AG04449 (cell line): ENCODE data around the gene KCNAB3.

Experiments
- CTCF ChIA-PET: fragments of 350-600 bp; formaldehyde crosslinking; extraction: SDS; loops from one replicate; lab custom pipeline; 2021; ENCODE audit warnings: antibody characterized with exemption; lab: Yijun Ruan, JAX
- POLR2A ChIA-PET: fragments of 400-600, 350-600 bp; formaldehyde crosslinking; extraction: SDS; loops from one replicate; lab custom pipeline; 2020; ENCODE audit warnings: antibody characterized with exemption, inconsistent platforms; lab: Yijun Ruan, JAX
- DNase-seq: peaks from one replicate; pipeline ENCODE4 v3.0.0-alpha.2; 2010; ENCODE audit warnings: low read depth, low spot score
- H3K4me3 ChIP-seq: 2 replicates; pipeline ENCODE4 v1.5.1; 2011; ENCODE audit warnings: low read depth, mild to moderate bottlenecking, control low read depth, low read length
- TF ChIP-seq, protein P1 (sequence below): IDR thresholded peaks from one replicate; pipeline ENCODE4 v1.5.1; 2011; ENCODE audit warnings: mild to moderate bottlenecking, moderate library complexity, low read length, control low read depth, inconsistent platforms; ENCODE audit not compliant: insufficient read depth; ENCODE audit errors: missing control alignments

The KCNAB3 gene

DNA sequence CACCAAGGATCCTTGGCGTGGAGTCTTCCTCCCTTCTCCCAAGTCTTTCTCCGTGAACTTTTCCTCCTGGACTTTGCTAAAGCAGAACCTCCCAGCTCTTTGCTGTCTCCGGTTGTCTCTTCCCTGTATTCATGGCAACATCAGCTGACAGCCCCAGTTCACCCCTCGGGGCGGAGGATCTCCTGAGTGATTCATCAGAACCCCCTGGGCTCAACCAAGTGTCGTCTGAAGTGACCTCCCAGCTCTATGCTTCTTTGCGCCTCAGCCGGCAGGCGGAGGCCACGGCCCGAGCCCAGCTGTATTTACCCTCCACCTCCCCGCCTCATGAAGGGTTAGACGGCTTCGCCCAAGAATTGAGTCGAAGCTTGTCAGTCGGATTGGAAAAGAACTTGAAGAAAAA lies 3.3 kb upstream of the KCNAB3 start:
- TF ChIP-seq, protein P1, sequence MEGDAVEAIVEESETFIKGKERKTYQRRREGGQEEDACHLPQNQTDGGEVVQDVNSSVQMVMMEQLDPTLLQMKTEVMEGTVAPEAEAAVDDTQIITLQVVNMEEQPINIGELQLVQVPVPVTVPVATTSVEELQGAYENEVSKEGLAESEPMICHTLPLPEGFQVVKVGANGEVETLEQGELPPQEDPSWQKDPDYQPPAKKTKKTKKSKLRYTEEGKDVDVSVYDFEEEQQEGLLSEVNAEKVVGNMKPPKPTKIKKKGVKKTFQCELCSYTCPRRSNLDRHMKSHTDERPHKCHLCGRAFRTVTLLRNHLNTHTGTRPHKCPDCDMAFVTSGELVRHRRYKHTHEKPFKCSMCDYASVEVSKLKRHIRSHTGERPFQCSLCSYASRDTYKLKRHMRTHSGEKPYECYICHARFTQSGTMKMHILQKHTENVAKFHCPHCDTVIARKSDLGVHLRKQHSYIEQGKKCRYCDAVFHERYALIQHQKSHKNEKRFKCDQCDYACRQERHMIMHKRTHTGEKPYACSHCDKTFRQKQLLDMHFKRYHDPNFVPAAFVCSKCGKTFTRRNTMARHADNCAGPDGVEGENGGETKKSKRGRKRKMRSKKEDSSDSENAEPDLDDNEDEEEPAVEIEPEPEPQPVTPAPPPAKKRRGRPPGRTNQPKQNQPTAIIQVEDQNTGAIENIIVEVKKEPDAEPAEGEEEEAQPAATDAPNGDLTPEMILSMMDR: peak; percentile 35
- peak overlapping the region; percentile 100 for H3K4me3 ChIP-seq
- no peak for DNase-seq
- CTCF ChIA-PET: interaction anchor here (0.6 to 16.0 kb wide), 22 partner anchors 8 to 189 kb away, joined by 3 to 173 read pairs (median 4); partner anchors contain the start of gene NAA38
- POLR2A ChIA-PET: interaction anchor here (1.3 to 3.2 kb wide), 3 partner anchors 16 to 57 kb away, joined by 3 to 23 read pairs (median 5); partner anchors contain the start of gene RNF227

DNA sequence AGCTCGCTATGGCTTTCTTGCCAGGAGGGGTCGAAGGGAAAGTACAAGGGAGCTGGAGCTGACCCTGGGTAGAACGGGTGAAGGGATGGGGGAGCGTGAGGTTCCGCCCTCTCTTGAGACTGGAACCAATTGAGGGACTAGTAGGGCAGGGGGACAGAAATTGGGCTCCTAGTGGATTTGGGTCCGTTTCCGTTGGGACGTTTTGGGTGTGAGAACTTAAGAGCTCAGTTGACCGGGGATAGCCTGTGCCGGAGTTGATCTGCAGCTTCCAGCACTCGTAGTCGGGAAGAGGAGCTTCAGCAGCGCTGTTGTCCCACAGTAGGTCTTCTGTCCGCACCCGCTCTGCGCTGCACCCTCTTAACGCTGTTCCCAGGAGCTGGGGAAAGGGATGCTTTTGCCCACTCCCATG lies 2.8 kb upstream of the KCNAB3 start:
- CTCF ChIA-PET: interaction anchor here (0.6 to 16.0 kb wide), 21 partner anchors 8 to 189 kb away, joined by 3 to 173 read pairs (median 4); partner anchors contain the start of gene NAA38
- DNase-seq: no peak
- POLR2A ChIA-PET: interaction anchor here (1.3 to 3.2 kb wide), 3 partner anchors 16 to 58 kb away, joined by 3 to 23 read pairs (median 5); partner anchors contain the start of gene RNF227
- peak overlapping the region; percentile 100 for H3K4me3 ChIP-seq
- TF ChIP-seq, protein P1: no peak

DNA sequence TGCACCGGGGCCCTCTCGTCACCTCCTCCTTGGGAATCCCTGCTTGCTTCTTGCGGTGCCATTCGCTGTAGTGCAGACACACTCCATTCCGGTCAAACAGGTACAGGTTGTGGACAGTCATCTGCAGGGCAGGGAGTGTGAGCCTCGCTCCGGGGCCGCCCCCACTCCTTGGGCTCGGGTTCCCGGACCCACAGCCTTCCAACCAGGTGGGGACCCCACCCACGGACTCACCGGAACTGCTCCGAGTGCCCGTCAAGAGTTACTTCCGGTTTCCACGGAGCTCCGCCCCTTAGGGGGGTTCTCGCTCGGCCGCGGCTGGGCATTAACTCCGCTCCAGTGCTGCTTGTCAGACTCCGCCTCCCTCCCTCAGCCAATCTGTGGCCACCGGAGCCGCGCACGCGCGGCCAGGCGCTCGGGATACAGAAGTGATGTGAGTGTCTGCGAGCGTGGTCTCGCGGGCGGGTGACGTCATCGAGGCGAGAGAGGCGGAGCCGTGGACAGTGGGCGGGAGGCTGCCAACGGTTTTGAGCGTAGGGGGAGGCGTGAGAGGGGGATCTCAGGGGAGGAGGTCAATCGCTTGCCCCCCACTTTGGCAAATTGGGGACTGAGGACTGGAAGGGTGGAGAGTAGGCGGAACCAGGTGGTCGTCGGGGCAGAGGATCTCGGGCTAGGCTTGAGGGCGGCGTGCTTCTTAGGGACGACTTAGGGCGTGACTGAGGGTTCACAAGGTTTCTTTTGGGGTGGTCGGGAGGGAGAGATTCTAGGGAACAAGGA lies 2.2 kb upstream of the KCNAB3 start, which contains the start of the genes CNTROB and TRAPPC1:
Gene CNTROB, plus strand, starts transcription at position 498 of the 774 bp plus-strand sequence. CDS start 874 bp downstream, outside the sequence.
Gene TRAPPC1, minus strand, starts transcription at position 238 of the 774 bp plus-strand sequence. Its CDS starts 117 bp downstream, at position 121.
- DNase-seq: peak; percentile 92
- ChIA-PET POLR2A (interaction anchor here (1.4 to 3.2 kb wide), 4 partner anchors 13 to 75 kb away, joined by 5 to 23 read pairs (median 6); partner anchors contain the start of gene RNF227), CTCF (interaction anchor here (0.8 to 16.0 kb wide), 16 partner anchors 12 to 188 kb away, joined by 3 to 173 read pairs (median 6); no protein-coding TSS in a partner anchor)
- peak within 1 kb of the TSS; percentile 100 for H3K4me3 ChIP-seq
- TF ChIP-seq, protein P1: no peak

DNA sequence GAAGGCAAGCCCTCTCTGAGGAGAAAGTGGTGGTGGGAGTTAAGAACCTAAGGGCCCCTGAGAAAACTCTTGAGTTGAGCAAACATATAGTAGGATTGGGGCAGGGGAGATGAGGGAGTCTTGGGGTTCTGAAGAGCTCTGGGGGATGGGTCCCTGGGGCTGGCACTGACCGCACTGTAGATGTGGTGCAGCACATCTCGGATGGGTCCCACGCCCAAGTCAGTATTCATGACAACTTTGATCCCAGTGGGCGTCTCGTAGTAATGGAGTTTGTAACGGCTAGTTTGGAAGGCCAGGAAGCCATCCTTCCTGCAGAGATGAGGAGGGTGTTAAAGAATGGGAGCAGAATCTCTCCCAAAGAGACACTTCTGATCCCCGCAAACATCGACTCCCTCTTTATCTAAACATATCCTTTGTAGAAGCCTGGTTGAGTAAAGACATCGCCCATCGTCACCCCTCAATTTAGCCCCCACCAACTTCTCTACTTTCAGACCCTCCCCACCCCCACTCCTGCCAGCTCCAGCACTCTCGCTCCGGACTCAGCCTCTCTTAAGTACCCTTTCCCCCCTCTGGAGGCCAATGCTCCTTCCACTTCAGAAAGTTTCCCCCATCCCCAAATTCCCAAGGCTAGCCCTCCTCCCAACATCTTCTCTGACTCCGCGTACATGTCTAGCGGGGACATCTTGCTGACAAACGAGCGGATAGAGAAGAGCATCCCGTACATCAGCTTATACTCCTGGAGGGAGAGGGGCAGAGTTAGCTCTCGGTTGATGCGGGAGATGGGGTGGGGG lies 1.4 kb upstream of the KCNAB3 start:
- peak overlapping the region; percentile 100 for H3K4me3 ChIP-seq
- ChIA-PET CTCF (interaction anchor here (0.9 to 16.0 kb wide), 9 partner anchors 12 to 126 kb away, joined by 3 to 173 read pairs (median 19); no protein-coding TSS in a partner anchor), POLR2A (interaction anchor here (1.4 to 3.2 kb wide), 3 partner anchors 14 to 75 kb away, joined by 6 to 23 read pairs (median 6); partner anchors contain the start of gene RNF227)
- no peak for DNase-seq
- TF ChIP-seq, protein P1: no peak

DNA sequence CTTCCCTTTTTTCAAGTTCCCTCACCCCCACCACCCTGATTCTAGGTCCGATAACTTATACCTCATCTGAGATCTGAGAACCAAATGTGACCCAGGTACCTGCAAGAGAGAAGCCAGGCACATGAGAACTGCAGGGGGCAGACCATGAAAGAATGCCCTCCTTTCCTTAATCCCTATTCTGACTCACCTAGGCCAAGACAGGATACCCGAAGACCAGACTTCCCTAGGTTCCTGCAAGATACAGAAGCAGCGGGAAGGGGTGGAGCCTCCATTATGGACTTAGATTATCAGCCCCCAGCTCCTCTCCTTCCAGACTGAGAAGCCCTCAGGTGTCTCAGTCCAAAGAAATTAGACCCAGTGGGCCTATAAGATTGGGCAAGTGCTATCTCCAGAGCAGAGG lies 2.1 kb downstream of the KCNAB3 start:
- DNase-seq: no peak
- H3K4me3 ChIP-seq: no peak overlapping the region
- POLR2A ChIA-PET: interaction anchor here (1.3 kb wide), 1 partner anchor 12 kb away, joined by 7 read pairs; the partner anchor contains the start of gene RNF227
- TF ChIP-seq, protein P1: no peak
- CTCF ChIA-PET: interaction anchor here (1.3 to 16.0 kb wide), 4 partner anchors 15 to 114 kb away, joined by 3 to 173 read pairs (median 10); no protein-coding TSS in a partner anchor
